ENCODE measurements around the gene CYREN. TPM values are rescaled to one million over a fixed set of nuclear protein-coding genes. Genes with fewer than 3 reads are reported as not detected.
A peak's percentile ranks its signal among the peaks of the same experiment; 100 is the strongest.

Gene CYREN
- total and polyA plus RNA-seq, 9 of the 15 experiments (the other 6 are each of a cell fraction or from before 2014, with no cell fraction given): 13.9 to 108 (median 88.8) TPM

DNA sequence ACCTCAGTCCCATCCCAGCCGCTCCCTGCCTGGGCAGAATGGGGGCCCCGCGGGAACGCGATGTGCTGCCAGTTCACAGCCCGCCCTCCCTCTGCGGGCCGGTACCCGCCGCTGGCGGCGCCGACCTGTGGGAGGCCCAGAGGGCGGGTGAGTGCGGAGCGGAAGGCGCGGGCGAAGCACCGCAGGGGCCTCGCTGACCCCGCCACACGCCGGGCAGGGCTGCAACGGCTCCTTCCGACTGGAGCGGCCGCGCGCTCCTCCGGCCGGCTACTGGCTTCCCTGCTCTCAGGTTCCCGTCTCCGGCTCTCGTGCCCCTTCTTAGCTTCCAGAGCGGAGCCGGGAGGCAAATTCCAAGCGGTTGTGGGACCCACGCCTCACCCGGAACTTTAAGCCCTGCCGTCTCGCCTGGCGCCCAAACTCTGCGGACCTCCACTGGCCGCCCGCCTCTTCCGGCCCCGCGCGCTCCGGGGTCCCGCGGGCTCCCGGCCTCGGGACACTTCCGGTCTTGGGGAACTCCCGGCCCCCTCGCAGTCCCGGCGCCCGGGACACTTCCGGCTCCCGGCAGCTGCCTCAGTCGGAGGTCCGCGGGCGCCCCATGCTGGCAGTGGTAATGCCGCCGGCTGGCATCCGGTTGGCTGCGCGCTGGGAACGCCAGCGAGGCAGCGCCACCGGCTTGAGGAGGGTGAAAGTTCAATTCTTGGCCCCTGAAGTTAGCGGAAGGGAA is at the start of gene CYREN (continued):
- TF ChIP-seq, protein P1, sequence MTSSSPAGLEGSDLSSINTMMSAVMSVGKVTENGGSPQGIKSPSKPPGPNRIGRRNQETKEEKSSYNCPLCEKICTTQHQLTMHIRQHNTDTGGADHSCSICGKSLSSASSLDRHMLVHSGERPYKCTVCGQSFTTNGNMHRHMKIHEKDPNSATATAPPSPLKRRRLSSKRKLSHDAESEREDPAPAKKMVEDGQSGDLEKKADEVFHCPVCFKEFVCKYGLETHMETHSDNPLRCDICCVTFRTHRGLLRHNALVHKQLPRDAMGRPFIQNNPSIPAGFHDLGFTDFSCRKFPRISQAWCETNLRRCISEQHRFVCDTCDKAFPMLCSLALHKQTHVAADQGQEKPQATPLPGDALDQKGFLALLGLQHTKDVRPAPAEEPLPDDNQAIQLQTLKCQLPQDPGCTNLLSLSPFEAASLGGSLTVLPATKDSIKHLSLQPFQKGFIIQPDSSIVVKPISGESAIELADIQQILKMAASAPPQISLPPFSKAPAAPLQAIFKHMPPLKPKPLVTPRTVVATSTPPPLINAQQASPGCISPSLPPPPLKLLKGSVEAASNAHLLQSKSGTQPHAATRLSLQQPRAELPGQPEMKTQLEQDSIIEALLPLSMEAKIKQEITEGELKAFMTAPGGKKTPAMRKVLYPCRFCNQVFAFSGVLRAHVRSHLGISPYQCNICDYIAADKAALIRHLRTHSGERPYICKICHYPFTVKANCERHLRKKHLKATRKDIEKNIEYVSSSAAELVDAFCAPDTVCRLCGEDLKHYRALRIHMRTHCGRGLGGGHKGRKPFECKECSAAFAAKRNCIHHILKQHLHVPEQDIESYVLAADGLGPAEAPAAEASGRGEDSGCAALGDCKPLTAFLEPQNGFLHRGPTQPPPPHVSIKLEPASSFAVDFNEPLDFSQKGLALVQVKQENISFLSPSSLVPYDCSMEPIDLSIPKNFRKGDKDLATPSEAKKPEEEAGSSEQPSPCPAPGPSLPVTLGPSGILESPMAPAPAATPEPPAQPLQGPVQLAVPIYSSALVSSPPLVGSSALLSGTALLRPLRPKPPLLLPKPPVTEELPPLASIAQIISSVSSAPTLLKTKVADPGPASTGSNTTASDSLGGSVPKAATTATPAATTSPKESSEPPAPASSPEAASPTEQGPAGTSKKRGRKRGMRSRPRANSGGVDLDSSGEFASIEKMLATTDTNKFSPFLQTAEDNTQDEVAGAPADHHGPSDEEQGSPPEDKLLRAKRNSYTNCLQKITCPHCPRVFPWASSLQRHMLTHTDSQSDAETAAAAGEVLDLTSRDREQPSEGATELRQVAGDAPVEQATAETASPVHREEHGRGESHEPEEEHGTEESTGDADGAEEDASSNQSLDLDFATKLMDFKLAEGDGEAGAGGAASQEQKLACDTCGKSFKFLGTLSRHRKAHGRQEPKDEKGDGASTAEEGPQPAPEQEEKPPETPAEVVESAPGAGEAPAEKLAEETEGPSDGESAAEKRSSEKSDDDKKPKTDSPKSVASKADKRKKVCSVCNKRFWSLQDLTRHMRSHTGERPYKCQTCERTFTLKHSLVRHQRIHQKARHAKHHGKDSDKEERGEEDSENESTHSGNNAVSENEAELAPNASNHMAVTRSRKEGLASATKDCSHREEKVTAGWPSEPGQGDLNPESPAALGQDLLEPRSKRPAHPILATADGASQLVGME (CRISPR knock-in tag; IDR thresholded peaks at IDR 0.05): peak; percentile 95
- no peak; the same call in 1 of the 2 replicates for TF ChIP-seq ZNF76 (CRISPR knock-in tag; IDR thresholded peaks at IDR 0.05; ENCODE audit: borderline replicate concordance)
- TF ChIP-seq ZNF3 (CRISPR knock-in tag; IDR thresholded peaks at IDR 0.05): no peak
- TF ChIP-seq IFI16 (CRISPR knock-in tag; IDR thresholded peaks at IDR 0.05): no peak
- TF ChIP-seq ELF4 (CRISPR knock-in tag; IDR thresholded peaks at IDR 0.05): peak; percentile 84
- no peak for TF ChIP-seq GABPB2 (CRISPR knock-in tag; conservative IDR thresholded peaks at IDR 0.05)
- TF ChIP-seq, protein P2, sequence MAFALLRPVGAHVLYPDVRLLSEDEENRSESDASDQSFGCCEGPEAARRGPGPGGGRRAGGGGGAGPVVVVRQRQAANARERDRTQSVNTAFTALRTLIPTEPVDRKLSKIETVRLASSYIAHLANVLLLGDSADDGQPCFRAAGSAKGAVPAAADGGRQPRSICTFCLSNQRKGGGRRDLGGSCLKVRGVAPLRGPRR (CRISPR knock-in tag; IDR thresholded peaks at IDR 0.05): no peak
- TF ChIP-seq ZNF561 (CRISPR knock-in tag; conservative IDR thresholded peaks at IDR 0.05): no peak
- peak; percentile 93 for TF ChIP-seq FOXP1 (CRISPR knock-in tag; IDR thresholded peaks at IDR 0.05)
- TF ChIP-seq NFE2L1 (tag; IDR thresholded peaks at IDR 0.05; ENCODE audit: borderline replicate concordance, low read depth): no peak
- TF ChIP-seq, protein P3, sequence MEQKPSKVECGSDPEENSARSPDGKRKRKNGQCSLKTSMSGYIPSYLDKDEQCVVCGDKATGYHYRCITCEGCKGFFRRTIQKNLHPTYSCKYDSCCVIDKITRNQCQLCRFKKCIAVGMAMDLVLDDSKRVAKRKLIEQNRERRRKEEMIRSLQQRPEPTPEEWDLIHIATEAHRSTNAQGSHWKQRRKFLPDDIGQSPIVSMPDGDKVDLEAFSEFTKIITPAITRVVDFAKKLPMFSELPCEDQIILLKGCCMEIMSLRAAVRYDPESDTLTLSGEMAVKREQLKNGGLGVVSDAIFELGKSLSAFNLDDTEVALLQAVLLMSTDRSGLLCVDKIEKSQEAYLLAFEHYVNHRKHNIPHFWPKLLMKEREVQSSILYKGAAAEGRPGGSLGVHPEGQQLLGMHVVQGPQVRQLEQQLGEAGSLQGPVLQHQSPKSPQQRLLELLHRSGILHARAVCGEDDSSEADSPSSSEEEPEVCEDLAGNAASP (IDR thresholded peaks at IDR 0.05): no peak
- TF ChIP-seq, protein P4, sequence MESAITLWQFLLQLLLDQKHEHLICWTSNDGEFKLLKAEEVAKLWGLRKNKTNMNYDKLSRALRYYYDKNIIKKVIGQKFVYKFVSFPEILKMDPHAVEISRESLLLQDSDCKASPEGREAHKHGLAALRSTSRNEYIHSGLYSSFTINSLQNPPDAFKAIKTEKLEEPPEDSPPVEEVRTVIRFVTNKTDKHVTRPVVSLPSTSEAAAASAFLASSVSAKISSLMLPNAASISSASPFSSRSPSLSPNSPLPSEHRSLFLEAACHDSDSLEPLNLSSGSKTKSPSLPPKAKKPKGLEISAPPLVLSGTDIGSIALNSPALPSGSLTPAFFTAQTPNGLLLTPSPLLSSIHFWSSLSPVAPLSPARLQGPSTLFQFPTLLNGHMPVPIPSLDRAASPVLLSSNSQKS (CRISPR knock-in tag; IDR thresholded peaks at IDR 0.05): no peak
- peak; percentile 96 for TF ChIP-seq SAFB (IDR thresholded peaks at IDR 0.05; ENCODE audit: borderline replicate concordance, low read depth, low read length)
- no peak for TF ChIP-seq WHSC1 (IDR thresholded peaks at IDR 0.05; ENCODE audit: low read length)
- no peak for TF ChIP-seq SRSF7 (optimal IDR thresholded peaks at IDR 0.05; ENCODE audit: low read depth, low read length)
- 0 out of 2 replicates have a peak, but pooled peaks have one; percentile 8 for TF ChIP-seq SPI1 (IDR thresholded peaks at IDR 0.05; ENCODE audit: borderline replicate concordance, low read depth, low read length)
- TF ChIP-seq, protein P5, sequence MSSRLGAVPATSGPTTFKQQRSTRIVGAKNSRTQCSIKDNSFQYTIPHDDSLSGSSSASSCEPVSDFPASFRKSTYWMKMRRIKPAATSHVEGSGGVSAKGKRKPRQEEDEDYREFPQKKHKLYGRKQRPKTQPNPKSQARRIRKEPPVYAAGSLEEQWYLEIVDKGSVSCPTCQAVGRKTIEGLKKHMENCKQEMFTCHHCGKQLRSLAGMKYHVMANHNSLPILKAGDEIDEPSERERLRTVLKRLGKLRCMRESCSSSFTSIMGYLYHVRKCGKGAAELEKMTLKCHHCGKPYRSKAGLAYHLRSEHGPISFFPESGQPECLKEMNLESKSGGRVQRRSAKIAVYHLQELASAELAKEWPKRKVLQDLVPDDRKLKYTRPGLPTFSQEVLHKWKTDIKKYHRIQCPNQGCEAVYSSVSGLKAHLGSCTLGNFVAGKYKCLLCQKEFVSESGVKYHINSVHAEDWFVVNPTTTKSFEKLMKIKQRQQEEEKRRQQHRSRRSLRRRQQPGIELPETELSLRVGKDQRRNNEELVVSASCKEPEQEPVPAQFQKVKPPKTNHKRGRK (tag; IDR thresholded peaks at IDR 0.05): no peak
- no peak for TF ChIP-seq ILF3 (IDR thresholded peaks at IDR 0.05; ENCODE audit: borderline replicate concordance)
